Measurements from ENCODE around the gene GOLGA3.

The GOLGA3 gene

GRCh38 chr12:132727091-132727794 is 101.4 kb downstream of the GOLGA3 start:
- TF ChIP-seq Cebpa-rat (IDR thresholded peaks at IDR 0.05): no peak
- Histone ChIP-seq H3K27ac (no peak overlapping the region), H3K4me1 (peaks cover 7% of the 10 kb centered on the region; the same call in 1 of the 2 replicates), H4K20me1 (peaks cover 91% of the 10 kb centered on the region), H3K9me3 (no peaks in the 10 kb centered on the region), H3K9ac (no peak overlapping the region), H3K4me2 (no peak overlapping the region), H3K36me3 (peaks cover 97% of the 10 kb centered on the region), H3K4me3 (no peak overlapping the region), H3K27me3 (no peaks in the 10 kb centered on the region)

- no peaks in the 10 kb centered on the region for H3K9me3 ChIP-seq
- H3K4me2 ChIP-seq: no peak overlapping the region
- H3K9ac ChIP-seq: no peak overlapping the region
- H3K27ac ChIP-seq: no peak overlapping the region
- no peak overlapping the region for H3K4me3 ChIP-seq
- TF ChIP-seq Cebpa-rat (IDR thresholded peaks at IDR 0.05): no peak
- H3K27me3 ChIP-seq: no peaks in the 10 kb centered on the region
- peaks cover 7% of the 10 kb centered on the region; the same call in 1 of the 2 replicates for H3K4me1 ChIP-seq
- peaks cover 97% of the 10 kb centered on the region for H3K36me3 ChIP-seq
- H4K20me1 ChIP-seq: peaks cover 94% of the 10 kb centered on the region
Observed at GRCh38 chr12:132726386-132726785, 102.3 kb downstream of the GOLGA3 start.

GRCh38 chr12:132724506-132725241 is 104.0 kb downstream of the GOLGA3 start:
- Histone ChIP-seq H4K20me1 (peaks cover 94% of the 10 kb centered on the region), H3K9me3 (no peaks in the 10 kb centered on the region), H3K36me3 (peaks cover 97% of the 10 kb centered on the region), H3K9ac (no peak overlapping the region), H3K27me3 (no peaks in the 10 kb centered on the region), H3K4me1 (no peaks in the 10 kb centered on the region), H3K4me2 (no peak overlapping the region), H3K27ac (no peak overlapping the region), H3K4me3 (no peak overlapping the region)
- TF ChIP-seq Cebpa-rat (IDR thresholded peaks at IDR 0.05): no peak

GRCh38 chr12:132723764-132724140 is 104.9 kb downstream of the GOLGA3 start:
- no peaks in the 10 kb centered on the region for H3K4me1 ChIP-seq
- H3K4me3 ChIP-seq: no peak overlapping the region
- no peaks in the 10 kb centered on the region for H3K27me3 ChIP-seq
- H3K27ac ChIP-seq: no peak overlapping the region
- H3K36me3 ChIP-seq: peaks cover 100% of the 10 kb centered on the region
- no peaks in the 10 kb centered on the region for H3K9me3 ChIP-seq
- H4K20me1 ChIP-seq: peaks cover 100% of the 10 kb centered on the region
- H3K9ac ChIP-seq: no peak overlapping the region
- TF ChIP-seq Cebpa-rat (IDR thresholded peaks at IDR 0.05): no peak
- H3K4me2 ChIP-seq: no peak overlapping the region

DNA sequence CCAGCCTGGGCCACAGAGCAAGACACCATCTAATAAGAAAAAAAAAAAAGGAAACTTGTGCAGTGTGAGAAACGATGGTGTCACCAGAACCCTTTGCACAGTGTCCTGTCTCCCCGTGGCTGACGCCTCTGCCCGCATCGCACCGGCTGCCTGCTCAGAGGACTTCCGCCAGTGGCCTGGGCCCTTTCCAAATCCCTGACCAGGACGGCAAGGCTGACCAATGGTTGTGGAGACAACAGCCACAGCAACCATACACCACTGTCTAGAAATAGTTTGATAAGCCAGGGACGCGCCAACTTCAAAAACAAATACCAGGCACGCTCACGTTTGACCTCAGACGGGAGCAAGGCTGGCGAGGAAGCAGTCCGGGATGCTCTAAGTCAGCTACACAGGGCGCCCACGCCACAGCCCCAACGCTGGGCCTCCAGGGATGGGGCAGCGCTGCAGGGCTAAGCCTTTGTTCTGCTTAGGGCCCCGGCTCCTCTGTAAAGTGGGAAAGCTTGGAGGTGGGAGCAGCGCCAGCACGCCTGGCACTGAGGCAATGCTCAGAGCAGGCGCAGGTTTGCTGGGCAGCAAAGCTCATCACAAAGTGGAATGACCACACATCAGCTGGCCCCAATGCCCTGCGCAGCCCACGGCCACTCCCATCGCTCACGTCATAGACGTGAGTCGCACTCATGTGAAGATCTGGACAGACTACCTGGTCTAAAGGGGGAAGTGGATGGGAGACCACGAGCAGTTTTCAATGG is 105.5 kb downstream of the GOLGA3 start:
- Histone ChIP-seq H3K27ac (no peak overlapping the region), H3K4me2 (no peak overlapping the region), H3K27me3 (no peaks in the 10 kb centered on the region), H3K4me3 (no peak overlapping the region), H3K9ac (no peak overlapping the region), H3K36me3 (peaks cover 97% of the 10 kb centered on the region), H3K9me3 (no peaks in the 10 kb centered on the region), H3K4me1 (no peaks in the 10 kb centered on the region), H4K20me1 (peaks cover 97% of the 10 kb centered on the region)
- TF ChIP-seq Cebpa-rat (IDR thresholded peaks at IDR 0.05): no peak

DNA sequence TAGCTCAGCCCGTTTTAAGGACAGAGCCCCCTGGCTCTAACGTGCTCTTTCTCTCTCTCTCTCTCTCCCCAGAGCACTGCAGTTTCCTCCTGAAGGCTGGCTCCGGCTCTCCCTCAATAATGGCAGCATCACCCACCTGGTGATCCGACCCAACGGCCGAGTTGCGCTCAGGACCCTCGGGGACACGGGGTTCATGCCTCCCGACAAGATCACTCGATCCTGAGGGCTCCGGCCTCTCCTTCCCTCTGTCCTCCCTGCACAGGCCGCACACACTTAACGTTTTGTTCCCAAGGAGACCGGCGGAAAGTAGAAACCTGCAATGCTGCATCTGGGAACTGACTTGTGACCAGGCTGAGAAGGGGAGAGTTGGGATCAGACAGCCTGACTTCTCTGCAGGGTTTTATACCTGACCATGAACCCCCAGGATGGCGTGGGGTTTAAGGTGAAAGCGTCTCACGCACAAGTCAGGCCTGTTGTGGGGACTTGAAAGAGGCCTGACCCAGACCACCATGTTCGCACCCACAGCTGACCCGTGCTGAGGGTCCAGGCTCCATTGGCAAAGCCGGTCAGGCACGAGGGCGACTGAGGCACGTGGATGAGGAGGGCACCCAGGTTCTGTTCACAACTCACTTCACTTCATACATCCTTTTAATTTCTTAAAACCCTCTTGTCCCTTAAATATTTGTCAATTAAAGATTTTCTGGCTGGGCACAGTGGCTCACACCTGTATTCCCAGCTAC is 107.9 kb downstream of the GOLGA3 start:
- Histone ChIP-seq H3K4me1 (peaks cover 20% of the 10 kb centered on the region), H3K36me3 (peaks cover 95% of the 10 kb centered on the region), H4K20me1 (peaks cover 97% of the 10 kb centered on the region), H3K4me2 (no peak overlapping the region), H3K9ac (no peak overlapping the region), H3K4me3 (no peak overlapping the region), H3K27me3 (no peaks in the 10 kb centered on the region), H3K9me3 (no peaks in the 10 kb centered on the region), H3K27ac (no peak overlapping the region)
- no peak for TF ChIP-seq Cebpa-rat (IDR thresholded peaks at IDR 0.05)

DNA sequence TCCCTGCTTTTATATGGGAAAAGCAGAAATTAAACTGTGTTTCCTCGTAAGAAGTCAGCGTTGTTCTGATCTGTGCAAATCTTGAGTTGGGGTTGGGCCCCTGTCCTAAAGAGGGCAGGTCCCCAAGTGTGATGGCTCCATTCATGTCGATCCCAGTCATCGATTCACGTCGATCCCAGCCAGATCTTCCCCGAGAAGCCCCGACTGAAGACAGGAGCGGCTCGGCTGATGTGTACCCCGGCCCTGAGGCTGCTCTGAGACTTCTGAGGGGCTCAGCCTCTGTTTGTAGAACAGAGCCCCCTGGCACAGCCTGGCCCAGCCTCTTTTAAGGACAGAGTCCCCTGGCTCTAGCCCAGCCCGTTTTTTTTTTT is 108.7 kb downstream of the GOLGA3 start:
- H4K20me1 ChIP-seq: peaks cover 97% of the 10 kb centered on the region
- no peaks in the 10 kb centered on the region for H3K27me3 ChIP-seq
- no peak overlapping the region for H3K9ac ChIP-seq
- H3K4me1 ChIP-seq: peaks cover 20% of the 10 kb centered on the region
- H3K36me3 ChIP-seq: peaks cover 95% of the 10 kb centered on the region
- H3K9me3 ChIP-seq: no peaks in the 10 kb centered on the region
- TF ChIP-seq Cebpa-rat (IDR thresholded peaks at IDR 0.05): no peak
- no peak overlapping the region for H3K4me2 ChIP-seq
- H3K27ac ChIP-seq: no peak overlapping the region
- H3K4me3 ChIP-seq: no peak overlapping the region

DNA sequence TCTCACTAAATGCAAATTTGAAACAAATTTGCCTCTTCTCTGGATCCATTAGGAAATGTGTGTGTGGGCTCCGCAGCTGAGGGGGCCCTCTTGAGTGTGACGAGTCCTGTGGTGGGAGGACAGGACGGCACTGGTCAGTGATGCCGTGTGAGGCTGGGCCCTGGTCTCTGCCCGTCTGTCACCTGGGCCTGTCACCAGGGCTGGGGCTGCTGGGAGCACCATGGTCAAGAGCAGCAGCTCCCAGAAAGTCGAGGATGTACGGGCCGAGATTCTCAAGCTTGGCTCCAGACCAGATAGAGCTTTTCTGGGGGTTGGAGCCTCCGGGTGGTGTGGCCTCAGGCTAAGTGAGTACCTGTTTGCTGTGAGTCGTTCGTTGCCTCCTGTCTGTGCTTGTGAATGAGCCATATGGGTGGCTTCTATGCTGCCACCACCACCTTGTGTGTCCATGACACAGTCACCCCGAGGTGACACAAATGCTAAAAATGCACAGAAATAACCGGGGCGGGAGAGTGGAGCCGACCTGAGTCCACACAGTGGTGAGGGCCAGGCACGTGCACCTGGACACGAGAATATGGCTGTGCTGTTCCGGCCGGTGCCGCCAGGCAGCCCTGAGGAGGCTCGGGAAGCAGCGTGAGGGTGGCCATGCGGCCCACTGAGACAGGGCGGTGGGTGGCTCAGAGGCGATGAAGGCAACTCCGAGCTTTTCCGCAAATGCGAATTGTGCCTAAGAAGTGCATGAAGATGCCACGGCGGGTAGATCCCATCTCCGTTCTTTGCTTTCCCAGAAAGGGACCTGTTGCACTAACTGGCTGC is 109.3 kb downstream of the GOLGA3 start:
- Histone ChIP-seq H4K20me1 (peaks cover 97% of the 10 kb centered on the region), H3K4me2 (no peak overlapping the region), H3K4me3 (no peak overlapping the region), H3K9me3 (no peaks in the 10 kb centered on the region), H3K9ac (no peak overlapping the region), H3K36me3 (peaks cover 95% of the 10 kb centered on the region), H3K27me3 (no peaks in the 10 kb centered on the region), H3K4me1 (peaks cover 26% of the 10 kb centered on the region), H3K27ac (no peak overlapping the region)
- TF ChIP-seq Cebpa-rat (IDR thresholded peaks at IDR 0.05): no peak
